ENCODE results near the gene SELENOK.

GRCh38 chr3:53941184-53941583, 49.5 kb upstream of the SELENOK start:
- TF ChIP-seq CTCF (IDR thresholded peaks at IDR 0.05) (no peak), POLR2A (IDR thresholded peaks at IDR 0.05) (no peak)

Data from tibial nerve (tissue), 3 donors.